ENCODE results near the gene AKAP10.

The AKAP10 gene

GRCh38 chr17:19928299-19928698 lies 49.3 kb downstream of the AKAP10 start:
- Histone ChIP-seq H3K4me1 (ENCODE audit: control extremely low read depth in 1 of 4, control insufficient read depth in 4 of 4, insufficient read depth in 4 of 4, low read length in 3 of 4) (no peaks in the 10 kb centered on the region), H3K27me3 (replicated peaks in 2 of 5; ENCODE audit: control insufficient read depth in 4 of 5, insufficient read depth in 5 of 5, low read length in 4 of 5) (no peaks in the 10 kb centered on the region), H3K36me3 (ENCODE audit: control insufficient read depth in 4 of 4, insufficient read depth in 4 of 4, low read length in 3 of 4) (peaks cover 16 to 81% (median 43%) of the 10 kb centered on the region in 4 experiments), H3K4me3 (ENCODE audit: control insufficient read depth in 1 of 7, extremely low read depth in 1 of 7, insufficient read depth in 4 of 7, low read depth in 2 of 7, low read length in 6 of 7) (no peak overlapping the region), H3K9me3 (ENCODE audit: control extremely low read depth in 1 of 5, control insufficient read depth in 4 of 5, insufficient read depth in 2 of 5, low read depth in 1 of 5, low read length in 4 of 5) (no peaks in the 10 kb centered on the region), H3K27ac (ENCODE audit: insufficient read depth in 1 of 2, low read depth in 1 of 2, low read length in 2 of 2, poor library complexity in 1 of 2, severe bottlenecking in 2 of 2) (no peak overlapping the region)
- no peak for DNase-seq
- WGBS (ENCODE audit: insufficient coverage): no CpG with 5 or more reads among the region's 4 CpGs
- POLR2A ChIA-PET: no interaction called here
- CTCF ChIA-PET: no interaction called here

GRCh38 chr17:19915245-19915978 lies 62.2 kb downstream of the AKAP10 start:
- H3K27me3 ChIP-seq (replicated peaks in 2 of 5; ENCODE audit: control insufficient read depth in 4 of 5, insufficient read depth in 5 of 5, low read length in 4 of 5): no peaks in the 10 kb centered on the region
- peaks cover 23 to 65% (median 50%) of the 10 kb centered on the region in 4 experiments for H3K36me3 ChIP-seq (ENCODE audit: control insufficient read depth in 4 of 4, insufficient read depth in 4 of 4, low read length in 3 of 4)
- POLR2A ChIA-PET: no interaction called here
- H3K9me3 ChIP-seq (ENCODE audit: control extremely low read depth in 1 of 5, control insufficient read depth in 4 of 5, insufficient read depth in 2 of 5, low read depth in 1 of 5, low read length in 4 of 5): no peaks in the 10 kb centered on the region
- CTCF ChIA-PET: no interaction called here
- H3K27ac ChIP-seq (ENCODE audit: insufficient read depth in 1 of 2, low read depth in 1 of 2, low read length in 2 of 2, poor library complexity in 1 of 2, severe bottlenecking in 2 of 2): no peak overlapping the region
- no peak overlapping the region for H3K4me3 ChIP-seq (ENCODE audit: control insufficient read depth in 1 of 7, extremely low read depth in 1 of 7, insufficient read depth in 4 of 7, low read depth in 2 of 7, low read length in 6 of 7)
- 100% methylated on average over 1 of the region's 2 CpGs for WGBS (ENCODE audit: insufficient coverage)
- no peak for DNase-seq
- H3K4me1 ChIP-seq (ENCODE audit: control extremely low read depth in 1 of 4, control insufficient read depth in 4 of 4, insufficient read depth in 4 of 4, low read length in 3 of 4): no peaks in the 10 kb centered on the region

- Histone ChIP-seq H3K4me1 (ENCODE audit: control extremely low read depth in 1 of 4, control insufficient read depth in 4 of 4, insufficient read depth in 4 of 4, low read length in 3 of 4) (no peaks in the 10 kb centered on the region), H3K27me3 (replicated peaks in 2 of 5; ENCODE audit: control insufficient read depth in 4 of 5, insufficient read depth in 5 of 5, low read length in 4 of 5) (no peaks in the 10 kb centered on the region), H3K27ac (ENCODE audit: insufficient read depth in 1 of 2, low read depth in 1 of 2, low read length in 2 of 2, poor library complexity in 1 of 2, severe bottlenecking in 2 of 2) (no peak overlapping the region), H3K4me3 (ENCODE audit: control insufficient read depth in 1 of 7, extremely low read depth in 1 of 7, insufficient read depth in 4 of 7, low read depth in 2 of 7, low read length in 6 of 7) (no peak overlapping the region), H3K9me3 (ENCODE audit: control extremely low read depth in 1 of 5, control insufficient read depth in 4 of 5, insufficient read depth in 2 of 5, low read depth in 1 of 5, low read length in 4 of 5) (no peaks in the 10 kb centered on the region), H3K36me3 (ENCODE audit: control insufficient read depth in 4 of 4, insufficient read depth in 4 of 4, low read length in 3 of 4) (peaks cover 26 to 78% (median 50%) of the 10 kb centered on the region in 4 experiments)
- DNase-seq: no peak
- ChIA-PET POLR2A (no interaction called here), CTCF (interaction anchor here (0.6 to 1.5 kb wide), 2 partner anchors 28 to 102 kb away, joined by 3 read pairs; no protein-coding TSS in a partner anchor)
- WGBS (ENCODE audit: insufficient coverage): 97% methylated on average over 2 of the region's 2 CpGs
These were observed 66.6 kb downstream of the AKAP10 start for GRCh38 chr17:19911033-19911432.

- ChIA-PET POLR2A (no interaction called here), CTCF (no interaction called here)
- WGBS (ENCODE audit: insufficient coverage): 100% methylated on average over 4 of the region's 6 CpGs
These were observed 68.5 kb downstream of the AKAP10 start for GRCh38 chr17:19909139-19909538.

GRCh38 chr17:19905502-19905901 lies 72.1 kb downstream of the AKAP10 start:
- H3K4me1 ChIP-seq (ENCODE audit: control extremely low read depth in 1 of 4, control insufficient read depth in 4 of 4, insufficient read depth in 4 of 4, low read length in 3 of 4): peaks cover 0 to 2% (median 0%) of the 10 kb centered on the region in 4 experiments
- ChIA-PET POLR2A (no interaction called here), CTCF (no interaction called here)
- no peak overlapping the region for H3K4me3 ChIP-seq (ENCODE audit: control insufficient read depth in 1 of 7, extremely low read depth in 1 of 7, insufficient read depth in 4 of 7, low read depth in 2 of 7, low read length in 6 of 7)
- H3K36me3 ChIP-seq (ENCODE audit: control insufficient read depth in 4 of 4, insufficient read depth in 4 of 4, low read length in 3 of 4): peaks cover 15 to 71% (median 38%) of the 10 kb centered on the region in 4 experiments
- H3K27ac ChIP-seq (ENCODE audit: insufficient read depth in 1 of 2, low read depth in 1 of 2, low read length in 2 of 2, poor library complexity in 1 of 2, severe bottlenecking in 2 of 2): no peak overlapping the region
- WGBS (ENCODE audit: insufficient coverage): 52% methylated on average over 4 of the region's 5 CpGs
- H3K9me3 ChIP-seq (ENCODE audit: control extremely low read depth in 1 of 5, control insufficient read depth in 4 of 5, insufficient read depth in 2 of 5, low read depth in 1 of 5, low read length in 4 of 5): no peaks in the 10 kb centered on the region
- no peaks in the 10 kb centered on the region for H3K27me3 ChIP-seq (replicated peaks in 2 of 5; ENCODE audit: control insufficient read depth in 4 of 5, insufficient read depth in 5 of 5, low read length in 4 of 5)
- DNase-seq: peak in 2 of 3 donors; percentile 19 to 45

More at GRCh38 chr17:19909139-19909538, 68.5 kb downstream of the AKAP10 start:
- Histone ChIP-seq H3K4me3 (ENCODE audit: control insufficient read depth in 1 of 7, extremely low read depth in 1 of 7, insufficient read depth in 4 of 7, low read depth in 2 of 7, low read length in 6 of 7) (no peak overlapping the region), H3K9me3 (ENCODE audit: control extremely low read depth in 1 of 5, control insufficient read depth in 4 of 5, insufficient read depth in 2 of 5, low read depth in 1 of 5, low read length in 4 of 5) (no peaks in the 10 kb centered on the region), H3K27ac (ENCODE audit: insufficient read depth in 1 of 2, low read depth in 1 of 2, low read length in 2 of 2, poor library complexity in 1 of 2, severe bottlenecking in 2 of 2) (no peak overlapping the region), H3K4me1 (ENCODE audit: control extremely low read depth in 1 of 4, control insufficient read depth in 4 of 4, insufficient read depth in 4 of 4, low read length in 3 of 4) (peaks cover 0 to 2% (median 0%) of the 10 kb centered on the region in 4 experiments), H3K36me3 (ENCODE audit: control insufficient read depth in 4 of 4, insufficient read depth in 4 of 4, low read length in 3 of 4) (peaks cover 26 to 74% (median 48%) of the 10 kb centered on the region in 4 experiments), H3K27me3 (replicated peaks in 2 of 5; ENCODE audit: control insufficient read depth in 4 of 5, insufficient read depth in 5 of 5, low read length in 4 of 5) (no peaks in the 10 kb centered on the region)
- DNase-seq: no peak

GRCh38 chr17:19904924-19905323 lies 72.7 kb downstream of the AKAP10 start:
- POLR2A ChIA-PET: no interaction called here
- DNase-seq: no peak
- Histone ChIP-seq H3K4me1 (ENCODE audit: control extremely low read depth in 1 of 4, control insufficient read depth in 4 of 4, insufficient read depth in 4 of 4, low read length in 3 of 4) (peaks cover 0 to 2% (median 0%) of the 10 kb centered on the region in 4 experiments), H3K4me3 (ENCODE audit: control insufficient read depth in 1 of 7, extremely low read depth in 1 of 7, insufficient read depth in 4 of 7, low read depth in 2 of 7, low read length in 6 of 7) (no peak overlapping the region), H3K36me3 (ENCODE audit: control insufficient read depth in 4 of 4, insufficient read depth in 4 of 4, low read length in 3 of 4) (peaks cover 15 to 71% (median 37%) of the 10 kb centered on the region in 4 experiments), H3K27ac (ENCODE audit: insufficient read depth in 1 of 2, low read depth in 1 of 2, low read length in 2 of 2, poor library complexity in 1 of 2, severe bottlenecking in 2 of 2) (no peak overlapping the region), H3K9me3 (ENCODE audit: control extremely low read depth in 1 of 5, control insufficient read depth in 4 of 5, insufficient read depth in 2 of 5, low read depth in 1 of 5, low read length in 4 of 5) (no peaks in the 10 kb centered on the region), H3K27me3 (replicated peaks in 2 of 5; ENCODE audit: control insufficient read depth in 4 of 5, insufficient read depth in 5 of 5, low read length in 4 of 5) (no peaks in the 10 kb centered on the region)
- CTCF ChIA-PET: no interaction called here
- 100% methylated on average over 4 of the region's 5 CpGs for WGBS (ENCODE audit: insufficient coverage)

GRCh38 chr17:19904412-19904811 lies 73.2 kb downstream of the AKAP10 start:
- CTCF ChIA-PET: no interaction called here
- Histone ChIP-seq H3K4me1 (ENCODE audit: control extremely low read depth in 1 of 4, control insufficient read depth in 4 of 4, insufficient read depth in 4 of 4, low read length in 3 of 4) (peaks cover 0 to 2% (median 0%) of the 10 kb centered on the region in 4 experiments), H3K27ac (ENCODE audit: insufficient read depth in 1 of 2, low read depth in 1 of 2, low read length in 2 of 2, poor library complexity in 1 of 2, severe bottlenecking in 2 of 2) (no peak overlapping the region), H3K4me3 (ENCODE audit: control insufficient read depth in 1 of 7, extremely low read depth in 1 of 7, insufficient read depth in 4 of 7, low read depth in 2 of 7, low read length in 6 of 7) (no peak overlapping the region), H3K27me3 (replicated peaks in 2 of 5; ENCODE audit: control insufficient read depth in 4 of 5, insufficient read depth in 5 of 5, low read length in 4 of 5) (no peaks in the 10 kb centered on the region), H3K36me3 (ENCODE audit: control insufficient read depth in 4 of 4, insufficient read depth in 4 of 4, low read length in 3 of 4) (peaks cover 18 to 65% (median 33%) of the 10 kb centered on the region in 4 experiments), H3K9me3 (ENCODE audit: control extremely low read depth in 1 of 5, control insufficient read depth in 4 of 5, insufficient read depth in 2 of 5, low read depth in 1 of 5, low read length in 4 of 5) (no peaks in the 10 kb centered on the region)
- no peak for DNase-seq
- POLR2A ChIA-PET: no interaction called here
